HG03565 (cell line): Measurements from ENCODE around the gene FBXL16.

ENCODE experiments used
- ATAC-seq: cut with Tn5 transposase; IDR thresholded peaks from one replicate; pipeline ENCODE4 v1.9.1; 2021; ENCODE audit warnings: mild to moderate bottlenecking, moderate library complexity; ENCODE audit not compliant: unreplicated experiment

Gene FBXL16

DNA sequence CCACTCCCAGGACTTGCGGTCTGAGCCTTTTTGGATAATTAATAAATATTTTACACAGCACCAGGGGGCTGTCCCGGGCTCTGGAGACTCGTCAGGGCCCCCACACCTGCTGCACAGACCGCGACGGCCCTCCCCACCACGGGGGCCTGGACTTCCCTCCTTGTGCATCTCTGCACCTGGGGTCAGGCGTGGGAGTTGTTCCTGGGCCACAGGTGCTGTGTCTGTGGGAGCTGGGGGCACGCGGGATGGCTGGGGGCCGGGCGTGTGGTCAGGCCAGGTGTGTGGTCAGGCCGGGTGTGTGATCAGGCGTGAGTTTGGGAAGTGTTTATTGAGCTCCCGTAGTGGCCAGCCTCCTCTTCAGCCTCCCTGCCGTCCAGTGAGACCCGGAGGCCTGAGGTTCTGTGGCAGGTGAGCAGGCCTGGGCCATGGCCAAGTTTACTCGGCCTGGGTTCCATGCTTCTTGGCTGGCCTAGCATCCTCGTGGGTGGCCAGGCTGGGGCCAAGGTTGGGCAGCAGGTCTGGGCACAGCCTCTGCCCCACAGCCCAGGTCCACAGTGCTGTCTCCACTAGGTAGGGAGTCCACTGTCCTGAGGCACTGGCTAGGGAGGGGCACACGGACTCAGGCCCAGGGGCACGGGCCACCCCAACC lies 27.3 kb downstream of the FBXL16 start:
- ATAC-seq, result no peak

- no peak for ATAC-seq
Observed at GRCh38 chr16:677316-678190, 28.0 kb downstream of the FBXL16 start.

DNA sequence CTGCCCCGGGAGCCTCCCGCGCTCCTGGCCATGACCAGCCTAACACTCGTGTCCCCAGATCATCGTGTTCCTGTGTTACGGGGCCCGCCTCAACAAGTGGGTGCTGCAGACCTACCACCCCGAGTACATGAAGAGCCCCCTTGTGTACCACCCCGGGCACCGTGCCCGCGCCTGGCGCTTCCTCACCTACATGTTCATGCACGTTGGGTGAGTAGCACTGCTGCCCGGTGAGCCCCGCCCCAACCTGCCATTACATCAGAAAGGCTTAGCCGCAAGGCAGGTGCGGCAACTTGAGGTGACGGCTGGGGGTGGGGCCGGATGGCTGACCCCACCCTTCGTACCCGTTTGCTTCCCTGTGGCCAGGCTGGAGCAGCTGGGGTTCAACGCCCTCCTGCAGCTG lies 28.7 kb downstream of the FBXL16 start:
- no peak for ATAC-seq

DNA sequence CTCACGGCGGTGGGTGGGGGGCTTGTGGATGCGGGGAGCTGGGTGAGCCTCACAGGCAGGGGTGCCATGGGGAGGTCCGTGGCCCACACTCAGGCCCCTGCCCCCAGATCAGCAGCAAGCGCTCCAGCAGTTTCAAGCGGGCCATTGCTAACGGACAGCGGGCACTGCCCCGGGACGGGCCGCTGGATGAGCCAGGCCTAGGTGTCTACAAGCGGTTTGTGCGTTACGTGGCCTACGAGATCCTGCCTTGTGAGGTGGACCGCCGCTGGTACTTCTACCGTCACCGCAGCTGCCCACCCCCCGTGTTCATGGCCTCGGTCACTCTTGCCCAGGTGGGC lies 29.1 kb downstream of the FBXL16 start:
- no peak for ATAC-seq

DNA sequence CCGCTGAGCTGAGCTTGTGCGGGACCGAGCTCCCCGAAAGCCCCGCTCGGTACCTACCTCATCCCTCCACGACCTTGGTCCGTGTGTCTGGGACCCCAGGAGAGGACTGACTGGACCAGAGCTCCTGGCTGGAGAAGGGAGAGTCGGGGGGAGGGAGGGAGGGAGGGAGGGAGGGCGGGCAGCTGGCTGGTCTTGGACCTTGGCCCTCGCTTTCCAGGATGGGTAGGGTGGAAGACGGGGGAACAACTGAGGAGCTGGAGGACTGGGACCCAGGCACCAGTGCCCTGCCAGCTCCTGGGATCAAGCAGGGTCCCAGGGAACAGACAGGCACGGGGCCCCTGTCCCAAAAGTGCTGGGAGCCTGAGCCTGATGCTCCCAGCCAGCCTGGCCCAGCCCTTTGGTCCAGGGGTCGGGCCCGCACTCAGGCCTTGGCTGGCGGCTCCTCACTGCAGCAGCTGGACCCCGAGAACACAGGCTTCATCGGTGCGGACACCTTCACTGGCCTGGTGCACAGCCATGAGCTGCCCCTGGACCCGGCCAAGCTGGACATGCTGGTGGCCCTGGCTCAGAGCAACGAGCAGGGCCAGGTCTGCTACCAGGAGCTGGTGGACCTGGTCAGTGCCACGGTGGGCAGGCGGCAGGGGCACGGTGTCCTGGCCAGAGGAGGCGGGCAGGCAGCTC lies 29.6 kb downstream of the FBXL16 start:
- ATAC-seq, result no peak

- no peak for ATAC-seq
Observed at GRCh38 chr16:674968-675883, 30.4 kb downstream of the FBXL16 start, which contains the start of gene RHBDL1. Gene RHBDL1, plus strand, starts transcription at chr16:675671. Its CDS starts 120 bp downstream, at chr16:675791.

GRCh38 chr16:674214-674881 lies 31.3 kb downstream of the FBXL16 start:
- ATAC-seq, result no peak

GRCh38 chr16:673399-673991 lies 32.1 kb downstream of the FBXL16 start:
- no peak for ATAC-seq

DNA sequence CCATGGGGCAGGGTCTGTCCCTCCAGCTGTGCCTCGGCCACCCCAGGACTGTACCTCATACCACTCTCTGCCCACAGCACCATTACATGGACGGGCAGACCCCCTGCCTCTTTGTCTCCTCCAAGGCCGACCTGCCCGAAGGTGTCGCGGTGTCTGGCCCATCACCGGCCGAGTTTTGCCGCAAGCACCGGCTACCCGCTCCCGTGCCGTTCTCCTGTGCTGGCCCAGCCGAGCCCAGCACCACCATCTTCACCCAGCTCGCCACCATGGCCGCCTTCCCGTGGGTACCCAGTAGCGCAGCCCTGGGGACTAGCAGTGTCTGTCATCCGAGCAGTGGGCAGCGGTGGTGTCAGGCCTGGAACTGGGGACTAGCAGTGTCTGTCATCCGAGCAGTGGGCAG lies 32.8 kb downstream of the FBXL16 start:
- ATAC-seq, result no peak

- no peak for ATAC-seq
Observed at GRCh38 chr16:672371-672770, 33.2 kb downstream of the FBXL16 start.

- no peak for ATAC-seq
Observed at GRCh38 chr16:671353-672131, 34.1 kb downstream of the FBXL16 start.

- ATAC-seq, result no peak
Observed at GRCh38 chr16:670485-671352, 34.9 kb downstream of the FBXL16 start.

DNA sequence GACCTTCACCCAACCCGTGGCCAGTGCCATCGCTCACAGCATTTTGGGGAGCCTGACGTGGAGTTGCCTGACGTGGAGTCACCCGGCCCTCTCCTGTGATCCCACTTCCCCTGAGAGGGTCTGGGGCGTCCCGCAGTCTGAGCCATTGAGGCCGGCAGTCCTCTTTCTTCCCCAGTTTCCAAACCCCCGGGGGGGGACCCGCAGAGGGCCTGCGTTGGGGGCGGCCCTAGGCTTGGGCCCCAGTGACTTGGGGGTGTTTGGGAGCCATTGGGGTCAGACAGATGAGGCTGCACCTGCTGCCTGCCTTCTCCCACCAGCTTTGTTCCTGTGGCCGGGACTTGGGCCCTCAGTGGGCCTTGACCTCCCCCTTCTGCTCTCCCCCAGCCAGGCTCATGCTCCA lies 35.9 kb downstream of the FBXL16 start:
- ATAC-seq, result no peak

GRCh38 chr16:668519-669171 lies 37.0 kb downstream of the FBXL16 start:
- peak; percentile 12 for ATAC-seq

DNA sequence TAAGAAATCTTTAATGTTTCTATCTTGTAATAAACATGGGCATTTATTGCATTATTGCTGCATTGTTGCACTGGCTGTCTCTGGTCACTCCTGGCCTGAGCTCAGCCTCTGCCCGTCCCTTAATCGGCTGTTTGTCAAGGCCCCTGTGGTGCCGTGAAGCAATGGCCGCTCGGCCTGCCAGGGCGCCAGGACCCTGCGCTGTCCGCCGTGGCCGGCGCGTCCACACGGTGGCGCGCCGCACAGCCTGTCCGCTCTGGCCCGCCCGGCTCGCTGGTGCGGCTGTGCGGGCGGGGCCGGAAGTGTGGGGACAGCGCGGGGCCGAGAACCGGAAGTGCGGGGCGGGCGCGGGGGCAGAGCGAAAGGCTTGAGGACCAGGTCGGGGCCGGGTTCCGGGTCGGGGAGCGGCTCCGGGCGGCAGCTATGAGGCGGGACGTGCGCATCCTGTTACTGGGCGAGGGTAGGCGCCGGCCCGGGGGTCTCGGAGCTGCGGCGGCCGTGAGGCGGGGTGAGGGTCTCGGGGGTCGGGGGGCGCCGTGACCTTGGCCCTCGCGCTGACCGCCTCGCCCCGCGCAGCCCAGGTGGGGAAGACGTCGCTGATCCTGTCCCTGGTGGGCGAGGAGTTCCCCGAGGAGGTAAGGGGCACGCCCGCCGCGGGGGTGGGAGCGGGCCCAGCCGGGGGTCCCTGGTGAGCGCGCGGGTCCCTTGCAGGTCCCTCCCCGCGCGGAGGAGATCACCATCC lies 37.7 kb downstream of the FBXL16 start, which contains the start of gene RHOT2:
RHOT2 (plus strand) TSS at position 353 of the 739 bp plus-strand sequence; CDS start at position 421, 68 bp downstream.
- peak; percentile 76 for ATAC-seq

DNA sequence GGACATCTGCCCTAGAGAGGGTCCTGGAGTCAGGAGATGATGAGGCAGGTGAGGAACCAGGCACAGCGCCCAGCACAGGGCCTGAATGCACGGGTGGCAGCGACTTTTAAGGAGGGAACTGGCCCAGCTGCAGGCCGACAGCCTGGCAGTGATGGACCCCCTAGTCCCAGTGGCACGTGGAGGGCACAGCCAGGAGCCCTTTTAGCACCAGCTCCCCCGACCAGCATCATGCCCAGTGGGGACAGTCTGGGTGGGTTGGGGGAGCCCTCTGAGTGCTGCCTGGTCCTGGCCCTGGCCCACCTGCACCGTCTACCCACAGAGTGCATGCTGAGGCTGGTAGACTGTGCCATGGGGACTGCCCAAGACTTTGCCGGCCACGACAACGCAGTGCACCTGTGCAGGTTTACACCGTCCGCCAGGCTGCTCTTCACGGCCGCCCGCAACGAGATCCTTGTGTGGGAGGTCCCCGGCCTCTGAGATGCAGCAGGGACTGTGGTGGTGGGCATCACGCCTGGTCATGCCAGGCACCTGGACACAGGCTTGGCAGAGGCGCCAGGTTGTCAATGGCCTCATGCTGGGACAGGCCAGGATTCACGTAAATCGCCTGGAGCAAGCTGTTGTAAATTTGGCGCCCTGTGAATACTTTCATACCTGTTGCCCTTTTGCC lies 38.4 kb downstream of the FBXL16 start:
- ATAC-seq, result no peak
